ENCODE measurements around the gene HAPSTR1. TPM values are rescaled to one million over a fixed set of nuclear protein-coding genes. Genes with fewer than 3 reads are reported as not detected.

The HAPSTR1 gene
- total RNA-seq, 1 donor from 2014 or later = 143 TPM

DNA sequence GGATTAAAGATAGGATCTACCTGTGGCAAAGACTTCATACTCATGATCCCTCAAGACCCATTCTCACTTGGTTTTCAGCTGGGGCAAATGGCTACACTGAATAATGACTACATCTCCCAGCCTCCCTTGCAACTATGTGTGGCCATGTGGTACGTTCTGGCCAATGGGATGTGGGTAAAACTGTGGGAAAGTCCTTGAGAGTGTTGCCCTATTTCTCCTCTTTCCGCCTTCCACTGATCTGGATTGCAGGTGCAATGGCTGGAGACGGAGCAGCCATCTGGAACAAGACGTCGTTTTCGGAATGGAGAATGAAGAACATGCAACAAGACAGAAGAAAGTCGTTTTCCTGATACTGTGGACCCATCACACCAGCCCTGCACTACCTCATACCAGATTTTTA lies 48.5 kb downstream of the HAPSTR1 start:
- no peak for TF ChIP-seq CTCF (IDR thresholded peaks at IDR 0.05; ENCODE audit: partially characterized antibody, unreplicated experiment)
- DNase-seq = no peak
- Mint-ChIP-seq H3K4me1 (ENCODE audit: low read depth, unreplicated experiment) (peaks cover 7% of the 10 kb centered on the region), H3K27ac (ENCODE audit: unreplicated experiment) (no peak overlapping the region), H3K4me3 (ENCODE audit: unreplicated experiment) (no peak overlapping the region), H3K9me3 (ENCODE audit: unreplicated experiment) (peaks cover 5% of the 10 kb centered on the region), H3K27me3 (ENCODE audit: unreplicated experiment) (peaks cover 2% of the 10 kb centered on the region), H3K36me3 (ENCODE audit: unreplicated experiment) (peaks cover 4% of the 10 kb centered on the region)

Other genes starting within 250 kb of the HAPSTR1 start
- gene CARHSP1, start 222.6 kb upstream of the HAPSTR1 start, total RNA-seq (ENCODE audit: unreplicated experiment) = 180 TPM
- gene LITAFD, start 209.3 kb upstream of the HAPSTR1 start, total RNA-seq (ENCODE audit: unreplicated experiment) = not detected
- gene USP7, start 127.7 kb upstream of the HAPSTR1 start, total RNA-seq (ENCODE audit: unreplicated experiment) = 167 TPM

Measured in glutamatergic neuron (in vitro differentiated cells).